ENCODE measurements around the gene LGR6. TPM values are rescaled to one million over a fixed set of nuclear protein-coding genes. Genes with fewer than 3 reads are reported as not detected.

LGR6 gene
- total and polyA plus RNA-seq, 10 of the 15 experiments (the other 5 are each of a cell fraction or from before 2014, with no cell fraction given) = not detected

DNA sequence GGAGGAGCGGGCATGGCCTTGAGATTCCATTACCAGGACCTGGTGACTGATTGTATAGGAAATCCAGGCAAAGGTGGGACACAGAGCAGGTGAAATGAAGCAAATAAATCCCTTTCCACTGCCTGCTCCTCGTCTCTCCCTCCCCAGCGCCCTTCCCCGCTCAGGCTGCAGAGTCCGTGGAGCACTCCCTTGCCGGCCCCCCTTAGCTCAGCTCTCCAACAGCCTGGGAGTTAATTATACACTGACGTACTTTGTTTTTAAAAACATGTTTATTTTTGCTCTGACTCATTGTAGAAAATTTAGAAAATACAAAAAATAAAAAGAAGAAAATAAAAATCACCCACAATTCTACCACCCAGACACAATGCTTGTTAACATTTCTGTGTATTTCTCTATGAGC lies 61.7 kb downstream of the LGR6 start:
- Histone ChIP-seq H3K27ac (ENCODE audit: control insufficient read depth, insufficient read depth) (no peak overlapping the region), H2AFZ (ENCODE audit: control insufficient read depth, low read depth, low read length) (no peak overlapping the region), H3K36me3 (ENCODE audit: control insufficient read depth in 2 of 2, insufficient read depth in 2 of 2, low read length in 1 of 2) (no peaks in the 10 kb centered on the region), H3K4me1 (ENCODE audit: control insufficient read depth, insufficient read depth, low read length) (no peaks in the 10 kb centered on the region), H3K9me3 (replicated peaks; ENCODE audit: control insufficient read depth, insufficient read depth, low read length) (no peaks in the 10 kb centered on the region), H3K4me2 (ENCODE audit: control insufficient read depth, insufficient read depth) (no peak overlapping the region), H3K27me3 (replicated peaks in 1 of 2; ENCODE audit: control insufficient read depth in 2 of 2, insufficient read depth in 2 of 2, low read length in 1 of 2) (no peaks in the 10 kb centered on the region; a peak in 1 of 4 replicates), H3K9ac (ENCODE audit: control insufficient read depth, insufficient read depth, low read length) (no peak overlapping the region), H3K79me2 (ENCODE audit: control insufficient read depth, insufficient read depth, low read length) (no peaks in the 10 kb centered on the region), H4K20me1 (ENCODE audit: control insufficient read depth, insufficient read depth) (no peaks in the 10 kb centered on the region), H3K4me3 (no peak overlapping the region)
- RAD21 ChIA-PET (ENCODE audit: unreplicated experiment) = no interaction called here
- TF ChIP-seq PAX8 (IDR thresholded peaks at IDR 0.05) (no peak), CHD2 (IDR thresholded peaks at IDR 0.05; ENCODE audit: borderline replicate concordance, low read depth, low read length) (no peak), NFXL1 (IDR thresholded peaks at IDR 0.05; ENCODE audit: borderline replicate concordance) (no peak), ETV6 (conservative IDR thresholded peaks at IDR 0.05 in 1 of 2, IDR thresholded peaks at IDR 0.05 in 1 of 2; ENCODE audit: borderline replicate concordance in 1 of 2, low read depth in 1 of 2) (no peak), CREM (IDR thresholded peaks at IDR 0.05; ENCODE audit: low read depth) (no peak), POLR2A (IDR thresholded peaks at IDR 0.05; ENCODE audit: low read depth, low read length) (no peak), EGR1 (IDR thresholded peaks at IDR 0.05; ENCODE audit: borderline replicate concordance in 1 of 2, low read depth in 2 of 2, low read length in 2 of 2) (no peak), ASH2L (IDR thresholded peaks at IDR 0.05; ENCODE audit: borderline replicate concordance, low read depth) (no peak)
- TF ChIP-seq, protein P1, sequence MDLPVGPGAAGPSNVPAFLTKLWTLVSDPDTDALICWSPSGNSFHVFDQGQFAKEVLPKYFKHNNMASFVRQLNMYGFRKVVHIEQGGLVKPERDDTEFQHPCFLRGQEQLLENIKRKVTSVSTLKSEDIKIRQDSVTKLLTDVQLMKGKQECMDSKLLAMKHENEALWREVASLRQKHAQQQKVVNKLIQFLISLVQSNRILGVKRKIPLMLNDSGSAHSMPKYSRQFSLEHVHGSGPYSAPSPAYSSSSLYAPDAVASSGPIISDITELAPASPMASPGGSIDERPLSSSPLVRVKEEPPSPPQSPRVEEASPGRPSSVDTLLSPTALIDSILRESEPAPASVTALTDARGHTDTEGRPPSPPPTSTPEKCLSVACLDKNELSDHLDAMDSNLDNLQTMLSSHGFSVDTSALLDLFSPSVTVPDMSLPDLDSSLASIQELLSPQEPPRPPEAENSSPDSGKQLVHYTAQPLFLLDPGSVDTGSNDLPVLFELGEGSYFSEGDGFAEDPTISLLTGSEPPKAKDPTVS (IDR thresholded peaks at IDR 0.05; ENCODE audit: low read depth, low read length) = no peak
- CTCF ChIA-PET = interaction anchor here (1.6 kb wide), 1 partner anchor 62 kb away, joined by 5 read pairs; the partner anchor contains the start of gene LGR6
- no peak for DNase-seq (ENCODE audit: low read depth, low spot score)
- no peak for FAIRE-seq
- POLR2A ChIA-PET = no interaction called here
- BruUV-seq (replicated peaks) = no TSS peak
- WGBS (ENCODE audit: insufficient coverage, insufficient replicate concordance, low lambda C conversion rate, missing lambda C conversion rate) = 33% methylated on average over 7 of the region's 7 CpGs
- in situ Hi-C loops (cut with MboI) = no loop called here
- SMC1A ChIA-PET (ENCODE audit: uncharacterized antibody, unreplicated experiment) = no interaction called here
- intact Hi-C loops (cut with micrococcal nuclease; ENCODE audit: unreplicated experiment) = no loop called here
- ATAC-seq = no peak
